ENCODE results near the gene AGTRAP. TPM values are rescaled to one million over a fixed set of nuclear protein-coding genes. Genes with fewer than 3 reads are reported as not detected.
A peak's percentile ranks its signal among the peaks of the same experiment; 100 is the strongest.

Gene AGTRAP
- total and polyA plus RNA-seq, 5 experiments from 2014 or later, result 16.7 to 106 (median 57.3) TPM

GRCh38 chr1:11729155-11729497, 6.8 kb upstream of the AGTRAP start:
- H3K4me1 Mint-ChIP-seq, result peaks cover 12 to 71% (median 60%) of the 10 kb centered on the region in 4 donors
- POLR2A ChIA-PET, result interaction anchor here (1.1 to 1.5 kb wide), 2 partner anchors 9 to 81 kb away, joined by 3 read pairs; no protein-coding TSS in a partner anchor
- no peak for ATAC-seq

GRCh38 chr1:11729498-11730428, 6.2 kb upstream of the AGTRAP start:
- peak overlapping the region; percentile 77 to 100 (median 92) for H3K4me3 Mint-ChIP-seq
- DNase-seq, result no peak
- no peak for ATAC-seq
- H3K27me3 Mint-ChIP-seq, result no peaks in the 10 kb centered on the region
- peak overlapping the region; percentile 76 to 97 (median 86) for H3K27ac Mint-ChIP-seq
- H3K4me1 Mint-ChIP-seq, result peaks cover 12 to 68% (median 60%) of the 10 kb centered on the region in 4 donors
- H3K9me3 Mint-ChIP-seq, result no peaks in the 10 kb centered on the region
- no peaks in the 10 kb centered on the region for H3K36me3 Mint-ChIP-seq
- POLR2A ChIA-PET, result interaction anchor here (0.7 to 2.8 kb wide), 9 partner anchors 8 to 178 kb away, joined by 3 to 28 read pairs (median 5); partner anchors contain the start of genes CLCN6 and MTHFR

More at GRCh38 chr1:11729155-11729497, 6.8 kb upstream of the AGTRAP start:
- Mint-ChIP-seq H3K27me3 (no peaks in the 10 kb centered on the region), H3K27ac (peak overlapping the region in 1 of 10 donors; percentile 65), H3K9me3 (no peaks in the 10 kb centered on the region), H3K4me3 (peak overlapping the region in 5 of 10 donors; percentile 18 to 100 (median 88)), H3K36me3 (no peaks in the 10 kb centered on the region)
- DNase-seq, result no peak

- Mint-ChIP-seq H3K27ac (peak overlapping the region; percentile 76 to 97 (median 86)), H3K9me3 (no peaks in the 10 kb centered on the region), H3K27me3 (no peaks in the 10 kb centered on the region), H3K4me1 (peaks cover 13 to 67% (median 58%) of the 10 kb centered on the region in 4 donors), H3K36me3 (no peaks in the 10 kb centered on the region), H3K4me3 (peak overlapping the region; percentile 77 to 100 (median 92))
- peak in 7 of 10 donors; percentile 33 to 70 (median 43) for DNase-seq
- peak; percentile 81 to 86 for ATAC-seq
- POLR2A ChIA-PET, result interaction anchor here (0.7 to 2.8 kb wide), 8 partner anchors 8 to 178 kb away, joined by 3 to 28 read pairs (median 5); partner anchors contain the start of genes CLCN6 and MTHFR
Measured at GRCh38 chr1:11730429-11730891, 5.5 kb upstream of the AGTRAP start.

GRCh38 chr1:11731691-11732283, 4.1 kb upstream of the AGTRAP start:
- ATAC-seq, result peak; percentile 34 to 46
- no peaks in the 10 kb centered on the region for H3K9me3 Mint-ChIP-seq

GRCh38 chr1:11733306-11733705, 2.6 kb upstream of the AGTRAP start:
- DNase-seq (no peak), ATAC-seq (no peak)
- Mint-ChIP-seq H3K36me3 (no peaks in the 10 kb centered on the region), H3K9me3 (no peaks in the 10 kb centered on the region), H3K27me3 (no peaks in the 10 kb centered on the region), H3K4me3 (peak overlapping the region in 9 of 10 donors; percentile 15 to 98 (median 39)), H3K4me1 (peaks cover 26 to 79% (median 75%) of the 10 kb centered on the region in 4 donors), H3K27ac (peak overlapping the region in 5 of 10 donors; percentile 29 to 95 (median 49))
- POLR2A ChIA-PET, result interaction anchor here (1.3 kb wide), 1 partner anchor 13 kb away, joined by 3 read pairs; no protein-coding TSS in a partner anchor

More at GRCh38 chr1:11731691-11732283, 4.1 kb upstream of the AGTRAP start:
- Mint-ChIP-seq H3K36me3 (no peaks in the 10 kb centered on the region), H3K4me1 (peaks cover 13 to 68% (median 61%) of the 10 kb centered on the region in 4 donors), H3K27ac (peak overlapping the region; percentile 71 to 97 (median 92)), H3K27me3 (no peaks in the 10 kb centered on the region), H3K4me3 (peak overlapping the region; percentile 77 to 100 (median 92))
- peak in 5 of 10 donors; percentile 29 to 43 (median 39) for DNase-seq
- POLR2A ChIA-PET, result interaction anchor here (0.7 to 2.8 kb wide), 4 partner anchors 12 to 176 kb away, joined by 5 to 28 read pairs (median 8); partner anchors contain the start of genes CLCN6 and MTHFR

GRCh38 chr1:11735531-11735853, 444 bp upstream of the AGTRAP start:
- H3K4me3 Mint-ChIP-seq, result peak overlapping the region; percentile 87 to 98 (median 94)
- ATAC-seq, result peak in 1 of 2 donors; percentile 2

GRCh38 chr1:11736746-11737639, 1.1 kb downstream of the AGTRAP start:
- H3K9me3 Mint-ChIP-seq, result no peaks in the 10 kb centered on the region
- POLR2A ChIA-PET, result interaction anchor here (0.6 to 3.3 kb wide), 8 partner anchors 12 to 676 kb away, joined by 3 to 23 read pairs (median 4); partner anchors contain the start of gene MTOR
- H3K27me3 Mint-ChIP-seq, result no peaks in the 10 kb centered on the region
- H3K36me3 Mint-ChIP-seq, result no peaks in the 10 kb centered on the region
- peak overlapping the region; percentile 87 to 98 (median 94) for H3K4me3 Mint-ChIP-seq
- ATAC-seq (peak; percentile 57 to 70), DNase-seq (peak in 8 of 10 donors; percentile 11 to 51 (median 30))
- H3K27ac Mint-ChIP-seq, result peak overlapping the region; percentile 39 to 97 (median 78)
- H3K4me1 Mint-ChIP-seq, result peaks cover 36 to 81% (median 79%) of the 10 kb centered on the region in 4 donors

More at GRCh38 chr1:11735531-11735853, 444 bp upstream of the AGTRAP start:
- peak overlapping the region; percentile 0 to 97 (median 74) for H3K27ac Mint-ChIP-seq
- H3K27me3 Mint-ChIP-seq, result no peaks in the 10 kb centered on the region
- H3K36me3 Mint-ChIP-seq, result no peaks in the 10 kb centered on the region
- DNase-seq, result no peak
- no peaks in the 10 kb centered on the region for H3K9me3 Mint-ChIP-seq
- POLR2A ChIA-PET, result interaction anchor here (1.1 to 3.3 kb wide), 3 partner anchors 16 to 173 kb away, joined by 3 to 23 read pairs (median 13); no protein-coding TSS in a partner anchor
- H3K4me1 Mint-ChIP-seq, result peaks cover 31 to 81% (median 78%) of the 10 kb centered on the region in 4 donors

- no peaks in the 10 kb centered on the region for H3K27me3 Mint-ChIP-seq
Measured at GRCh38 chr1:11738096-11738495, 2.2 kb downstream of the AGTRAP start.

GRCh38 chr1:11738783-11739182, 2.8 kb downstream of the AGTRAP start:
- ATAC-seq, result no peak
- H3K27me3 Mint-ChIP-seq, result no peaks in the 10 kb centered on the region
- H3K36me3 Mint-ChIP-seq, result no peaks in the 10 kb centered on the region
- POLR2A ChIA-PET, result interaction anchor here (0.6 kb wide), 1 partner anchor 394 kb away, joined by 5 read pairs; no protein-coding TSS in a partner anchor
- no peak for DNase-seq
- H3K4me3 Mint-ChIP-seq, result peak overlapping the region in 5 of 10 donors; percentile 16 to 71 (median 33)
- no peaks in the 10 kb centered on the region for H3K9me3 Mint-ChIP-seq
- peak overlapping the region in 6 of 10 donors; percentile 31 to 78 (median 48) for H3K27ac Mint-ChIP-seq
- H3K4me1 Mint-ChIP-seq, result peaks cover 44 to 76% (median 74%) of the 10 kb centered on the region in 4 donors

More at GRCh38 chr1:11738096-11738495, 2.2 kb downstream of the AGTRAP start:
- DNase-seq (no peak), ATAC-seq (no peak)
- Mint-ChIP-seq H3K27ac (peak overlapping the region in 7 of 10 donors; percentile 10 to 78 (median 41)), H3K4me1 (peaks cover 43 to 81% (median 79%) of the 10 kb centered on the region in 4 donors), H3K9me3 (no peaks in the 10 kb centered on the region), H3K4me3 (peak overlapping the region; percentile 3 to 95 (median 27)), H3K36me3 (no peaks in the 10 kb centered on the region)
- POLR2A ChIA-PET, result interaction anchor here (0.6 to 3.3 kb wide), 3 partner anchors 19 to 395 kb away, joined by 4 to 23 read pairs (median 5); no protein-coding TSS in a partner anchor

GRCh38 chr1:11740258-11741192, 4.6 kb downstream of the AGTRAP start:
- Mint-ChIP-seq H3K36me3 (peaks cover 0 to 5% (median 5%) of the 10 kb centered on the region in 3 donors), H3K9me3 (no peaks in the 10 kb centered on the region), H3K4me1 (peaks cover 45 to 75% (median 71%) of the 10 kb centered on the region in 4 donors), H3K4me3 (peak overlapping the region; percentile 45 to 81 (median 62)), H3K27ac (peak overlapping the region in 8 of 10 donors; percentile 11 to 81 (median 38)), H3K27me3 (no peaks in the 10 kb centered on the region)
- POLR2A ChIA-PET, result interaction anchor here (0.5 to 1.8 kb wide), 6 partner anchors 10 to 681 kb away, joined by 3 to 8 read pairs (median 5); partner anchors contain the start of genes FBXO6 and SRM
- ATAC-seq (peak; percentile 10 to 44), DNase-seq (peak in 5 of 10 donors; percentile 22 to 35 (median 26))
